Measurements from ENCODE around the gene TMEM47.

TMEM47 gene

DNA sequence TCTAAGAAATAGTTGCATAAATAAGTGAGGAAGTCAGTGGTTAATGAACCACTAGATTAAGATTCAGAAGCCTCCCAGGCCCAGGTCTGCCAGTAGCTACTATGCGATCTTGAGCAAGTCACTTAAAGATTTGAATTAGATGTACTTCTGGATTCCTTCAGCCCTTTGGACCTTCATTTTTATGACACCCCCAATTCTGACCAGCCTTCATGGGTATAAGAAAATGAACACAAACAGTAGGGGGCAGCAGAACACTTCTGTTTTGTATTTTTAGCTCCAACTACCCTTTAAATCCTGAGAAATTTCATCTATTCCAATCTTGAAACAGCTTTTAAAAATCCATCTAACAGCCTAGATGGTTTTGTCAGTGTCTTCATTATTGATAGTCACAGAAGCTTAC lies 19.0 kb downstream of the TMEM47 start:
- Histone ChIP-seq H3K4me1 (ENCODE audit: control insufficient read depth, insufficient read depth, low read length) (no peaks in the 10 kb centered on the region), H3K27me3 (ENCODE audit: control insufficient read depth, insufficient read depth, low read length) (no peaks in the 10 kb centered on the region)
- WGBS (ENCODE audit: insufficient coverage, insufficient read length) = no CpG with 5 or more reads among the region's 1 CpG

DNA sequence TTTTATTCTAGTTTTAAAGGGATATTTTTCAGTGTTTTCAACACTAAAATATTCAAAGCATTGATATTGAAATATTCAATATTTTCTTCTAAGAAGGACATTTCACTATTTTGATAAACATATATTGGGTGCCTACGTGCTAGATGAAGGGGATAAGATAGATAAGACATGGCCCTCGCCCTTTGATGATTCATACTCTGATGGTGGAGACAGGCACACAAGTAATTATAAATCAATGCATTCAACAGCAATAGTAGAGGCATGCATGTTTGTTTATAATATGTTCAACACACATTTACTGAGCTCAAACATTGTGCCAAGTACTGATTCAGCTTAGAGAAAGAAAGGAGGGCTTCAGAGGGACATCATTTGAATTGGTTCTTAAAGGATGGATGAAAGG lies 22.7 kb downstream of the TMEM47 start:
- Histone ChIP-seq H3K9me3 (ENCODE audit: control insufficient read depth, insufficient read depth, low read length) (no peaks in the 10 kb centered on the region), H3K4me3 (ENCODE audit: low read length) (no peak overlapping the region), H3K36me3 (ENCODE audit: control insufficient read depth, insufficient read depth, low read length) (no peaks in the 10 kb centered on the region), H3K27ac (ENCODE audit: low read length) (no peak overlapping the region), H3K27me3 (ENCODE audit: control insufficient read depth, insufficient read depth, low read length) (no peaks in the 10 kb centered on the region), H3K4me1 (ENCODE audit: control insufficient read depth, insufficient read depth, low read length) (no peaks in the 10 kb centered on the region)
- no CpG with 5 or more reads among the region's 2 CpGs for WGBS (ENCODE audit: insufficient coverage, insufficient read length)
- DNase-seq (ENCODE audit: low read depth, low spot score) = no peak

More for the DNA sequence above, 19.0 kb downstream of the TMEM47 start:
- H3K36me3 ChIP-seq (ENCODE audit: control insufficient read depth, insufficient read depth, low read length) = no peaks in the 10 kb centered on the region
- no peak for DNase-seq (ENCODE audit: low read depth, low spot score)
- no peak overlapping the region for H3K27ac ChIP-seq (ENCODE audit: low read length)
- H3K9me3 ChIP-seq (ENCODE audit: control insufficient read depth, insufficient read depth, low read length) = no peaks in the 10 kb centered on the region
- H3K4me3 ChIP-seq (ENCODE audit: low read length) = no peak overlapping the region

DNA sequence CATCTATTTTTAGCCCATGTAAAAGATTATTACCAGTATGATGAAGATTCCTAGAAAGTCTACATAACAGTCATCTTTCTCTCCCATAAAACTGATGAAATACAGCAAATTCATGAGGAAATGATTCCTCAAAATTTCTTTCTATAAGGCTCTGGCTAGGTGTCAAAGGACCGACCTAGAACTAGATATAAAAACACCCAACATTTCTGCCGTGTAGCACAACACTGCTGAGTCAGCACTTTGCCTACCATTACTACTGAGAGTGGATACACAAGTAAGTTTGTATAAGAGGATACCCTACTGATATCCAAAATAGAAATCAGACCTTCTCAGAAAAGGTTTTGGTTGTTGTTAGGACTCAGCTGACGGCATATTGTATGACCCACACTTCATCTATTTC lies 24.7 kb downstream of the TMEM47 start:
- DNase-seq (ENCODE audit: low read depth, low spot score) = no peak
- WGBS (ENCODE audit: insufficient coverage, insufficient read length) = no CpG with 5 or more reads among the region's 3 CpGs
- no peak overlapping the region for H3K27ac ChIP-seq (ENCODE audit: low read length)

DNA sequence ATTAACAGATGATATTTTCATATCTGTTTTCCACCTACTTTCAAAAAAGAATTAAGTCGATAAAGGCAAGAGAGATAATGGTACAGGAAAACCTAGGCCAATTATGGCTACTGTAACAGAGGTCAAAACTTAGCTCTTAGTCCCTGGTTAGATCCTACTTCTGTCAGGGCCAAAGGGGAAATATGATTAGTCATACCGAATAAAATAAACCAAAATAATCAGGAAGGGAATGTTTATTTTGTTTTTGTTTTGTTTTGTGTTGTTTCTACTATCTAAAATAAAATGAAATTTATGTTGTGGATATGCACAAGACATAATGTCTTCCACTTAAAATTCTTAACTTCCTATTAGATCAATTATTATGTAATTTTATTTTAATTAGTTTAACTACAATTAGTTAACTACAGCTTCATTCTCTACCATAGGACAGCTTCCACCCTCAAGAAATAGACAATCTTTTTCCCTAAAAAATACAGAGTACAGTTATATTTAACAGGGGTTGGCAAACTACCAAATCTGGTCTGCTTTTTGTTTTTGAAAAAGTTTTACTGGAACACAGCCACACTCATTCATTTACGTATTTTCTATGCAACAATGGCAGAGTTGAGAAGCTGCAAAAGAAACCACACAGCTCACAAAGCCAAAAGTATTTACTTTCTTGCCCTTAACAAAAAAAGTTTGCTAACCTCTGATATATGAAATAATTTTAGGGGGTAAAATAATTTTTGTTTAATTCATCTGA lies 25.4 kb downstream of the TMEM47 start:
- Histone ChIP-seq H3K4me3 (ENCODE audit: low read length) (no peak overlapping the region), H3K36me3 (ENCODE audit: control insufficient read depth, insufficient read depth, low read length) (no peaks in the 10 kb centered on the region), H3K9me3 (ENCODE audit: control insufficient read depth, insufficient read depth, low read length) (no peaks in the 10 kb centered on the region), H3K27ac (ENCODE audit: low read length) (no peak overlapping the region), H3K4me1 (ENCODE audit: control insufficient read depth, insufficient read depth, low read length) (no peaks in the 10 kb centered on the region), H3K27me3 (ENCODE audit: control insufficient read depth, insufficient read depth, low read length) (no peaks in the 10 kb centered on the region)
- no CpG with 5 or more reads among the region's 3 CpGs for WGBS (ENCODE audit: insufficient coverage, insufficient read length)
- DNase-seq (ENCODE audit: low read depth, low spot score) = no peak

More for the DNA sequence above, 24.7 kb downstream of the TMEM47 start:
- no peaks in the 10 kb centered on the region for H3K36me3 ChIP-seq (ENCODE audit: control insufficient read depth, insufficient read depth, low read length)
- H3K4me1 ChIP-seq (ENCODE audit: control insufficient read depth, insufficient read depth, low read length) = no peaks in the 10 kb centered on the region
- H3K9me3 ChIP-seq (ENCODE audit: control insufficient read depth, insufficient read depth, low read length) = no peaks in the 10 kb centered on the region
- no peak overlapping the region for H3K4me3 ChIP-seq (ENCODE audit: low read length)
- no peaks in the 10 kb centered on the region for H3K27me3 ChIP-seq (ENCODE audit: control insufficient read depth, insufficient read depth, low read length)

GRCh38 chrX:34629572-34629971 lies 27.5 kb downstream of the TMEM47 start:
- Histone ChIP-seq H3K4me1 (ENCODE audit: control insufficient read depth, insufficient read depth, low read length) (no peaks in the 10 kb centered on the region), H3K27me3 (ENCODE audit: control insufficient read depth, insufficient read depth, low read length) (no peaks in the 10 kb centered on the region), H3K36me3 (ENCODE audit: control insufficient read depth, insufficient read depth, low read length) (no peaks in the 10 kb centered on the region), H3K9me3 (ENCODE audit: control insufficient read depth, insufficient read depth, low read length) (no peaks in the 10 kb centered on the region), H3K4me3 (ENCODE audit: low read length) (no peak overlapping the region), H3K27ac (ENCODE audit: low read length) (no peak overlapping the region)
- DNase-seq (ENCODE audit: low read depth, low spot score) = no peak
- WGBS (ENCODE audit: insufficient coverage, insufficient read length) = no CpG with 5 or more reads among the region's 3 CpGs

DNA sequence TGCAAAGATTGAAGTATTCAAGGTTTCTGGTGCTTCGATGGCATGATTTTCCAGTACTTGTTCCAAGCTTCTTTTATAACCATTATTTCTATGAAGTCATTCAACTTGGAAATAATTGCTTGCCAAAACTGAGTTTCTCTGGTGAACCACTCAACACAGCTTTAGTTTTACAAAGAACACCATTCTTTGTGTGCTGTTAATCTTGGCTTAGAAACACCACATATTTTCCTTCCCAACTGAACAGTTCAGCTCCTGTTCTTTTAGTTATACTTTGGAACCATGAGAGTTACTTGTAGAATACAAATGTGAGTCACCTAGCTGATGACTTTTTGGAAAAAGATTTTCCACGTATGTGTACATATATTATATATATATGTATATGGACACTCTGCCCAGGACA lies 32.7 kb downstream of the TMEM47 start:
- H3K4me3 ChIP-seq (ENCODE audit: low read length) = no peak overlapping the region
- H3K27ac ChIP-seq (ENCODE audit: low read length) = no peak overlapping the region
- no peaks in the 10 kb centered on the region for H3K4me1 ChIP-seq (ENCODE audit: control insufficient read depth, insufficient read depth, low read length)
- H3K36me3 ChIP-seq (ENCODE audit: control insufficient read depth, insufficient read depth, low read length) = no peaks in the 10 kb centered on the region
- no peak for DNase-seq (ENCODE audit: low read depth, low spot score)
- H3K27me3 ChIP-seq (ENCODE audit: control insufficient read depth, insufficient read depth, low read length) = no peaks in the 10 kb centered on the region
- WGBS (ENCODE audit: insufficient coverage, insufficient read length) = no CpG with 5 or more reads among the region's 2 CpGs
- no peaks in the 10 kb centered on the region for H3K9me3 ChIP-seq (ENCODE audit: control insufficient read depth, insufficient read depth, low read length)

- Histone ChIP-seq H3K4me1 (ENCODE audit: control insufficient read depth, insufficient read depth, low read length) (no peaks in the 10 kb centered on the region), H3K36me3 (ENCODE audit: control insufficient read depth, insufficient read depth, low read length) (no peaks in the 10 kb centered on the region), H3K27me3 (ENCODE audit: control insufficient read depth, insufficient read depth, low read length) (no peaks in the 10 kb centered on the region), H3K9me3 (ENCODE audit: control insufficient read depth, insufficient read depth, low read length) (no peaks in the 10 kb centered on the region), H3K27ac (ENCODE audit: low read length) (no peak overlapping the region), H3K4me3 (ENCODE audit: low read length) (no peak overlapping the region)
- no peak for DNase-seq (ENCODE audit: low read depth, low spot score)
- WGBS (ENCODE audit: insufficient coverage, insufficient read length) = no CpG with 5 or more reads among the region's 2 CpGs
Measured at GRCh38 chrX:34619920-34620319, 37.2 kb downstream of the TMEM47 start.

- no peak overlapping the region for H3K4me3 ChIP-seq (ENCODE audit: low read length)
- WGBS (ENCODE audit: insufficient coverage, insufficient read length) = no CpG with 5 or more reads among the region's 4 CpGs
- H3K27me3 ChIP-seq (ENCODE audit: control insufficient read depth, insufficient read depth, low read length) = no peaks in the 10 kb centered on the region
- no peaks in the 10 kb centered on the region for H3K36me3 ChIP-seq (ENCODE audit: control insufficient read depth, insufficient read depth, low read length)
- DNase-seq (ENCODE audit: low read depth, low spot score) = no peak
- H3K27ac ChIP-seq (ENCODE audit: low read length) = no peak overlapping the region
- no peaks in the 10 kb centered on the region for H3K4me1 ChIP-seq (ENCODE audit: control insufficient read depth, insufficient read depth, low read length)
- no peaks in the 10 kb centered on the region for H3K9me3 ChIP-seq (ENCODE audit: control insufficient read depth, insufficient read depth, low read length)
Measured at GRCh38 chrX:34612036-34612435, 45.0 kb downstream of the TMEM47 start.

- H3K9me3 ChIP-seq (ENCODE audit: control insufficient read depth, insufficient read depth, low read length) = no peaks in the 10 kb centered on the region
- no CpG with 5 or more reads among the region's 1 CpG for WGBS (ENCODE audit: insufficient coverage, insufficient read length)
- H3K27ac ChIP-seq (ENCODE audit: low read length) = no peak overlapping the region
- no peaks in the 10 kb centered on the region; the same call in 1 of the 2 replicates for H3K4me1 ChIP-seq (ENCODE audit: control insufficient read depth, insufficient read depth, low read length)
- H3K27me3 ChIP-seq (ENCODE audit: control insufficient read depth, insufficient read depth, low read length) = no peaks in the 10 kb centered on the region
- no peaks in the 10 kb centered on the region for H3K36me3 ChIP-seq (ENCODE audit: control insufficient read depth, insufficient read depth, low read length)
- no peak for DNase-seq (ENCODE audit: low read depth, low spot score)
- no peak overlapping the region for H3K4me3 ChIP-seq (ENCODE audit: low read length)
Measured at GRCh38 chrX:34598362-34598761, 58.7 kb downstream of the TMEM47 start.

- Histone ChIP-seq H3K27me3 (ENCODE audit: control insufficient read depth, insufficient read depth, low read length) (no peaks in the 10 kb centered on the region), H3K4me3 (ENCODE audit: low read length) (no peak overlapping the region), H3K4me1 (ENCODE audit: control insufficient read depth, insufficient read depth, low read length) (no peaks in the 10 kb centered on the region), H3K36me3 (ENCODE audit: control insufficient read depth, insufficient read depth, low read length) (no peaks in the 10 kb centered on the region), H3K9me3 (ENCODE audit: control insufficient read depth, insufficient read depth, low read length) (no peaks in the 10 kb centered on the region), H3K27ac (ENCODE audit: low read length) (no peak overlapping the region)
- WGBS (ENCODE audit: insufficient coverage, insufficient read length) = 100% methylated on average over 1 of the region's 3 CpGs
- DNase-seq (ENCODE audit: low read depth, low spot score) = no peak
Measured at GRCh38 chrX:34586936-34587335, 70.1 kb downstream of the TMEM47 start.

GRCh38 chrX:34586346-34586911 lies 70.7 kb downstream of the TMEM47 start:
- WGBS (ENCODE audit: insufficient coverage, insufficient read length) = no CpG with 5 or more reads among the region's 4 CpGs
- H3K9me3 ChIP-seq (ENCODE audit: control insufficient read depth, insufficient read depth, low read length) = no peaks in the 10 kb centered on the region
- no peak for DNase-seq (ENCODE audit: low read depth, low spot score)
- no peaks in the 10 kb centered on the region for H3K36me3 ChIP-seq (ENCODE audit: control insufficient read depth, insufficient read depth, low read length)
- no peaks in the 10 kb centered on the region for H3K27me3 ChIP-seq (ENCODE audit: control insufficient read depth, insufficient read depth, low read length)
- no peaks in the 10 kb centered on the region for H3K4me1 ChIP-seq (ENCODE audit: control insufficient read depth, insufficient read depth, low read length)
- H3K4me3 ChIP-seq (ENCODE audit: low read length) = no peak overlapping the region
- H3K27ac ChIP-seq (ENCODE audit: low read length) = no peak overlapping the region
